ENCODE data around the gene GEMIN4.
A peak's percentile ranks its signal among the peaks of the same experiment; 100 is the strongest.
"Not testable (repeated sequence)": the region's sequence is repeated elsewhere in the genome, so short reads cannot be mapped to it uniquely, and the experiment has no call there.

GEMIN4 gene

DNA sequence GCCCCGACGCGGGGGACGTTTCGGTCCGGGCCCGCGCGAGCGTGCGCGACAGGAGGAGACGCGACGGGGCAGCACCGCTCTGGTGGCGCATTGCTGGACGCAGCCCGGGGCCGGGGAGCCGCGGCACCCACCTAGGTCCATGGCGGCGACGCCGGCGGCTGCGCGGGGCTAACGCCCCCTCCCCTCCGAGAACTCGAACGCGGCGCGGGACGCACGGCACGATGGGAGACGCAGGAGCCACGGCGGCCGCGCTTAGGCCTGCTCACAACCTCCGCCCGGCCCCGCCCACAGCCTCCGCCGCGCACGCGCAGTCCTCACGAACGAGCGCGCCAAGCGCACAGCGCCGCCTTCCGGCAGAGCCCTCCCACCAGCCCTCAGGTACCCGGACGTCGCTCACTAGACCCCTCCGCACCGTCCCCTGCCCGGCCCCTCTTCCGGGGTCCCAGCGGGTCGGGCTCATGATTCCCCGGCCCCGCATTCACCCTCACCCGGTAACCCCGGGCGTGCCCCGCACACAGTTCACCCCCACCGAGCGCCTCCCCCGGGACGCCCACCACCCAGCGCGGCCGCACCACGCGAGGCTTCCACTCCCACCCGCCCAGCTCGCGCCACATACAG, at the start of gene GEMIN4:
Gene GEMIN4, minus strand, starts transcription at position 263 of the 618 bp plus-strand sequence. Its CDS starts 122 bp downstream, at position 141.
- peak; percentile 96 for DNase-seq (ENCODE audit: low spot score)

DNA sequence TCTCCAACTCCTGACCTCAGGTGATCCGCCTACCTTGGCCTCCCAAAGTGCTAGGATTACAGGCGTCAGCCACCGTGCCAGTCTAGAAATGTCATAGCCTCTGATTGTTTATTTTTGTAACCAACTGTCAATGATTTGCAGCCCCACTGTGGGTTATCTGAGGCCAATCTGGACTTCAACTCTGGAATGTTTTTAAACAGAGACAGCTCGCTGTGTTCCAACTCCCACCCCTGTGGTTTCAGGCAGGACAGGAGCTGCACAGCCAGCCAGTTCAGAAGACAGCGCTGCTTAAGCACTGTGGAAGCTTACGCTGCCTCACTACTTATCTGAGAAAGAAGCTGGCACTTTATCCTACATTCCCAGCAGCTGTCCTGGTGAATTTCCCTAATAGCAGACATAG, 49.6 kb upstream of the GEMIN4 start:
- no peak for DNase-seq (ENCODE audit: low spot score)

DNA sequence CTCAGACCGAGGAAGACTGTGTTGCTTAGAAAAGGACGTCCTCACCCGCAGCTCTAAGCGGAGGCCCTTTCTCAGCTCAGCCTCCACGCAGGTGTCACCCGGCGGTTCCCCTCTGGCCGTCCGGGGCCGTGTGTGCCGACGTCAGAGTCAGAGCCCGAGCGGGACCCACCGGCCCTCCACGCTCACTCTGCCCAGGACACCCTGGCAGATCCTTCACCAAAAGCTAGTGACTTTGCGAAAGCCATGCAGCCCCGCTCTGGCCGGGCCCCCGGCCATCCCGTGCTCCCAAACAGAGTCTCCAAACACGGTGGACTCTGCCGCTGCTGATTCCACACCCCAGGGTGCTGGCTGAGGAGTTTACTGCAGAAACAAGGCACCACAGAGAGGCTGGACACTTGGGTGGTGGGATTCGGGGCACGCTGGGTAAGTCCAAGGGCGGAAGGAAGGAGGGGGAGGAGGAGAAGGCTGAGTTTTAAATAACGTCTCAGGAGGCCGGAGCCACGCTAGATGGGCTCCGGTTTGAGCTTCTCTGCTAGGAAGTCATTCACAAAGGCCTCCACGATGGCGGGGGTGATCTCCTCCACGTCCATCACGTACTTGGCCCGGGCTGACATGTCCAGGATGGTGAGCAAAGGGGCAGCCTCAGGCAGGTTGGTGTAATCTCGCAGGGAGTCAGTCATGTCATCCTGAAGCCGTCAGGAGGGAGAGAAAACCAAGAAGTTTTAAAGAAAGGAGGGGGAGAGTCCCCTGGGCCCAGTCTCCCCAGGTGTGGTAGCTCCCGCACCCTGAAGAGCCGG, 48.6 kb upstream of the GEMIN4 start:
- no peak for DNase-seq (ENCODE audit: low spot score)

DNA sequence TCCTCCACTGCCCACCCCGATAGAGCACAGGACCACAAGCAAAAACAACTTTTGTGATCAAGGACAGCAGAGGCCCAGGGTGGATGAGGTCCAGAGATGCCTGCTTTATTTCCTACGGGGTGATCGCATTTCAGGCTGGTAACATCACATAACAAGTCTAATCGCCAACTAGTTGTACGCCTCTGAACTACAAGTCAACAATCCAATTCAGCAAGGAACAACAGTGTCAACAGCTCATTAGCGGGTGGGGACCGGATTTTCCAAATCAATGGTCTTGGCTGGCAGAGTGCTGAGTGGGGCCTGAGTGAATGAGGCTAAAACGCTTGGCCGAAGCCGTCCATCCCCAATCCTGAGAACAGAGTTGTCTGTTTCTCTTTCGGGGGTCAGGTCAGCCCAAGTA, 47.2 kb upstream of the GEMIN4 start:
- DNase-seq (ENCODE audit: low spot score), result no peak

DNA sequence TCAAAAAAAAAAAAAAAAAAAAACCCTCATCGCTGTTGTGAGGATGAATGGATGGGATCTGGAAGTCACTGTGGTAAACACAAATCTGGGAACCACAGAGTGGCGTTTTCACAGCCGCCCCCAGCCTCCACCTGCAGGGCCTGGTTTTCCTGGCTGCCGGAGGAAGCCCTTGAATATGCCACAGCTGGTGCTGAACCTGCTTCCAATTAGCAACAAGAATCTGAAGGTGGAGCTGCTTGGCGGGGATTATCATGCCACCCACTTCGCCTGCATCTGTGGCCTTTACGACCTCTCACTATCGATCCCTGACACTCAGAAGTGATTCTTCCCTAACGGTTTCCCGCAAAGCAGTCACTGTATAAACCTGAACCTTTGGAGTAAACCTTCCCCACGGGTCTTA, 46.2 kb upstream of the GEMIN4 start:
- no peak for DNase-seq (ENCODE audit: low spot score)

DNA sequence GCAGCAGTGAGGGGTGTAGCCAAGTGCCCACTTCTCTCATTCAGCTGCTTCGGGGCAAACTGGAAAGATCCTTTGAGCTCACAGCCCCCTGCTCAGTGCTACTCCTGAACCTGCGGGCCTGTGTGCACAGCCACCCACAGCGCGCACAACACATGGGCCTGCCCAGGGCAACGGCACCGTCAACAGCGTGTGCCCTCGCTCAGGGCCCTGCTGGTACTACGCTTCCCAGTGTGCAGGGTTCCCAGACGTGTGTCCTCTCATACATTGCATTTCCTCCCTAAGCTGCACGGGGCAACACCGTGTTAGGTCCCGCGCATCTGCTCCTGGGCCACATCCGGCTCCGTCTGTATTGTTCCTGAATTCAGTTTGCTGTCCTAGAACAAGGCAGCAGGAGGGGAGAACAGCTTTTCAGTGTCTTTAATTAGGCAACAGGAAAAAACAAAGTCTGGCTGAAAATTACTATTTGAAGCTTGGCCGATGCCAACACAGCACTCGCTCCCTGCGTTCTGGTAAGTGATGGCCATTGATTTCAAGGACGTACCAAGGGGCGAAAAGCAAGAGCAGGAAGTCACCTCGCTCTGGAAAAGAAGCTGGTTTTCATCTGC, 45.3 kb upstream of the GEMIN4 start:
- no peak for DNase-seq (ENCODE audit: low spot score)

DNA sequence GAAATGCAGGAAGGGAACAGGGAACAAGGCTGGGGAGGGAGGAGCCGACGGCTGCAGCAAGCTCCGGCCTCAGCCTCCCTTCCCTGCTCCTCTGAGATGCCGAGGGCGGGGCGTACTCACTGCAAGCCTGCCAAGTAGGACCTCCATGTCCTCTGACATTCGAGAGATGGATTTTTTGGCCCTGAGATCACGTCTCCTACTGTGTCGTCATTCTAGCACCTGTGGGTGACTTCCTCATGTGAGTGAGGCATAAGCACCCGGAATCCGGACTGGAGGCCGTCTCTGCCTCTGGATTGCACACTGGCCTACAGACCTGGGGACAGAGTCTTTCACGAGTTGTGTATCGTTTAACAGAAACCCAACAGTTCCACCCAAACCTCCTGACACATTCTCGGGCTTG, 44.5 kb upstream of the GEMIN4 start:
- DNase-seq (ENCODE audit: low spot score), result no peak

DNA sequence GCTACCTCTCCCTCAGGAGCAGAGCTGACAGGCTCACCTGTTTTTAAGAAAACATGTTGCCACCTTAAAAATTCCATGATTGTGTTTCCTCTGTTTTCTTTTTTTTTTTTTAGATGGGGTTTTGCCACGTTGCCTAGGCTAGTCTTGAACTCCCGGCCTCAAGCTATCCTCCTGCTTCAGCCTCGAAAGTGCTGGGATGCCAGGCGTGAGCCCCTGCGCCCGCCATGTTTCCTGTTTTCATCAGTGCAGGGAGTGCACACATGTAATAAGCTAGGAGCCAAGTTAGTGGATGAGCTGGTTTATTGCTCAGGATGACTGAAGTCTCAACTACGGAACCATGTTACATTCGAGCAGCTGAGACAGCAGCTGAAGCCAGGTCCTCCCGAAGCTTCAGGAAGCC, 43.7 kb upstream of the GEMIN4 start:
- no peak for DNase-seq (ENCODE audit: low spot score)

DNA sequence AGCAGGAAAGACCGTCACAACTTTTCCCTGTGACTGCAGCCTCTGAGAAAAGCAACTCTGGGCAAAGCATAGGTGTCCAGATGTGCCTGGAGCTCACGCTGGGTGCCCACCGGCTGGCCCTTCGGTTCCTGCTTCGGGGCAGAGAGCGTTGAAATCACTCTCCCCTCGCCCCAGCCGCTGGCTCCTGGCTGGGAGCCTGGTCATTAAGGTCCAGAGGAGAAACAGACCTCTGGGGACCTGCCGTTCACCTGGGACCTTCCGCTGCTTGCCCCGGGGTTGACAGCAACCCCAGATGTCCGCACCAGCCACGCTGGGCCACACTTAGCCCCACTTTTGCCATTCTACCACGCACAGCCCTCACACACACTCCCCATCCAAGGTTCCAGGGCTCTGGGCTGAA, 43.2 kb upstream of the GEMIN4 start:
- no peak for DNase-seq (ENCODE audit: low spot score)

DNA sequence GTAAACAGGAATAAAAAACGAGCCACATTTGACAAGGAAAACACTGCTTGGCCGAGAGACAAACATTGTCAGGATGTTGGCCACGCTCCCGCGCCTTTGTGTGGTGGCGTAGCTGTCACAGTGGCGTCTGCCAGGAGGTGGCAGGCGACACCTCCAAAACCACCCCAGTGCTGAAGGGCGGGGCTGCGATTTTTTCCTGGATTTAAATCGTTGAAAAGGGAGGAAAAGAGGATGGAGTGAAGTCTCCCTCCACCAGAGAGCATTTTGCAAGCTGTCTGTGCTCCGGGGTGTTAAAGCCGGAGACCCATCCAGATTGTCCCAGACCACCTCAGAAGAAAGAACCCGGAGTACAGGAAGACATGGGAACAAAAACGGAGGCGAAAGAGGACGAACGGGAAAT, 42.8 kb upstream of the GEMIN4 start:
- DNase-seq (ENCODE audit: low spot score), result peak; percentile 66

DNA sequence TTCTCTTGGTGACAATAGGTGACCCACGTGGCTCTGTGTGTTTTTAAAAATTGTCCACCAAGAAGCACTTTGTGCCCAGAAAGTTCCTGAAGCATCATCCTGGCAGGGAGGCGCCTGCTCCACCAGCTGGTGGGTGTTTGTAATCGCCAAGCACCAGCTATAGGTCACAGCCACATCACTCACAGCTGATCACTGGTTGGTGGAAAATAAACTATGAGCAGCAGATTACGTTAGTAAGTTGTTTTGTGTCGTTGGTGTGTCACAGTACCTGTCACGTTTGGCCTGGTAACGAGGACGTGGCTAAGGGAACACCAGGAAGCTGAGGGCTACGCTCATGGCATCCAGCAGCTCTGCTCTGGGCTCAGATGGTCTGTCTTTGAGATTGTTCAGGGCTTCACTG, 40.2 kb upstream of the GEMIN4 start:
- no peak for DNase-seq (ENCODE audit: low spot score)

DNA sequence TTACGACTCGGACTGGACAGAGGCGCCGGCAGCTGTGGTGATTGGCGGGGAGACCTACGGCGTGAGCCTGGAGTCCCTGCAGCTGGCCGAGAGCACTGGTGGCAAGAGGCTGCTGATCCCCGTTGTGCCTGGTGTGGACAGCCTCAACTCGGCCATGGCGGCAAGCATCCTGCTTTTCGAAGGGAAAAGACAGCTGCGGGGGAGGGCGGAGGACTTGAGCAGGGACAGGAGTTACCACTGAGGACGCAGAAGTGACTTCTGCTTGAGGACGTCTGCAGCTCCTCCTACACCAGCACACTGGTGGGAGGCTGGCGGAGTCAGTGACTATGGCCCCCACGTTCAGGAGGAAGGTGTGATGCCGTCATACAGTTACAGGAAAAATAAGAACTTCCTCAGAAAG, 39.8 kb upstream of the GEMIN4 start:
- no peak for DNase-seq (ENCODE audit: low spot score)

DNA sequence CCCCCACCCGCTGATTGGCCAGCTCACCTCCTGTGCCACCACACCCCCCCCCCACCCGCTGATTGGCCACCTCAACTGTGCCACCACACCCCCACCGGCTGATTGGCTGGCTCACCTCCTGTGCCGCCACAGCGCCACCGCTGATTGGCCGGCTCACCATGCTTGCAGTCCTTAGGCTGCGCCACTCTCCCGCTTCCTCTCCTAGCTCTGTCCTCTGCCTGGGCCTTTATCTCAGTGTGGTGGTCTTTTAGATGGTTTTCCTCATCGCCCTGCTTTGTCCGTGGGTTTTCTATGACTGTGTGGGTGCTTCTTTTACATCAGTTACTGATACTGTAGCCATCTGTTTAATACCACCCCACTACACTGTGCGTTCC, 38.8 kb upstream of the GEMIN4 start:
- DNase-seq (ENCODE audit: low spot score), result not testable (repeated sequence)

DNA sequence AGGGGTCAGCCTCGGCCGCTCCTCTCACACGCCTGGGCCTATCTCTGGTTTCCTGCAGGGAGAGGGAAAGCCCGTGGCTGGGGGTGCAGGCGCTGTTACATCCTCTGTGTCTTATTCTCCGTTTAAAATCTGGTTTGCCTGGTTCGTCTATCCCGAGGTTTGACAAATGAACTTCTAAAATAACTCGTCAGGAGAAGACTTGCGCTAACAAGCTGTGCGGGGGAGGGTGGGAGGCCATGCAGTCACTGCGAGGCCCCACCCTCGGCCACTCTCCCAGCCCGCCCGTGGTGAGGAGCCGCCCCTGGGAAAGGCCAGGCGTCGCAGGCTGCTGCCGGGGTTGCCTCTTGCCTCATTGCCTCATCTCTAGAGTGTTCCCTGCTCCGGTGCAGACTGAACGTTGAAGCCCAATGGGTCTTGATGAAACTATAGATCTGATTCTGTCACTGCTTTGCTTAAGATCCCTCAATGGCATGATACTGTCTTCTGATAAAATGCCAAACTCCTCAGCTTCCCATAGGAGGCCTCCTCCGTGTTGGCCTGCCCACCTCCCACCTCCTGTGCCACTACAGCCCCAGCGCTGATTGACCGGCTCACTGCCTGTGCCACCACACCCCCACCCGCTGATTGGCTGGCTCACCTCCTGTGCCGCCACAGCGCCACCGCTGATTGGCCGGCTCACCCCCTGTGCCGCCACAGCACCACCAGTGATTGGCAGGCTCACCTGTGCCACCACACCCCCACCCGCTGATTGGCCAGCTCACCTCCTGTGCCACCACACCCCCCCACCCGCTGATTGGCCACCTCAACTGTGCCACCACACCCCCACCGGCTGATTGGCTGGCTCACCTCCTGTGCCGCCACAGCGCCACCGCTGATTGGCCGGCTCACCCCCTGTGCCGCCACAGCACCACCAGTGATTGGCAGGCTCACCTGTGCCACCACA, 38.1 kb upstream of the GEMIN4 start:
- DNase-seq (ENCODE audit: low spot score), result not testable (repeated sequence)

DNA sequence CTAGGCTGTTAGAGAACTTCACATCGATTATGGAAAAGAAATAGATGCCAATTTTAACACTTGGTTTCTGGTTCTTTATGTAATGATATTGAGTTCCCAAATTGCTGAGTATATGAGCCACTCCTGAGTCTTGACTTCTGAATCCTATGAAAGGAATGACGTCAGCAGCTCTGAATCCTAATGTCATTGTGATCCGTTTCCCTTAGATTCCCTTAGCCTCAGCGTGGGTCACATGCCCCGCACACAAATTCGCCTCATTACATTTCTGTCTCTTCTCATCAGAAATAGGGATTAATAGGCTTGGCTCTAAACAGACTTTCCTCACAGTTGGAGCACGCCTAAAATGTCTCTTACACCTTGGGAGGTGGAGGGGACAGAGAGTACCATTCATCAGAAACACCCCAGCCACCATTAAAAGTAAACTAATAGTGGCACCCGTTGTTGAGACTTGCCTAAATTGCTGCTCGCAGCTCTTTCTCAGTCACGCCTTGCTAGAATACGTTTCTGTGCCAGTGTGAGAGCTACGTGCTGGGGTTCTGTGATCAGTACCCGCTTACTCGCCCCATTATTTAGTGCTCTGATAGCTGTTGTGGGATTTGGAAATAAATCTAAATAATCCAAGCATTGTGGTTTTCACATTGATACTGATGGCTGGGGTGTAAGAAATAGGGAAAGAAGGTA, 37.2 kb upstream of the GEMIN4 start:
- DNase-seq (ENCODE audit: low spot score), result no peak

DNA sequence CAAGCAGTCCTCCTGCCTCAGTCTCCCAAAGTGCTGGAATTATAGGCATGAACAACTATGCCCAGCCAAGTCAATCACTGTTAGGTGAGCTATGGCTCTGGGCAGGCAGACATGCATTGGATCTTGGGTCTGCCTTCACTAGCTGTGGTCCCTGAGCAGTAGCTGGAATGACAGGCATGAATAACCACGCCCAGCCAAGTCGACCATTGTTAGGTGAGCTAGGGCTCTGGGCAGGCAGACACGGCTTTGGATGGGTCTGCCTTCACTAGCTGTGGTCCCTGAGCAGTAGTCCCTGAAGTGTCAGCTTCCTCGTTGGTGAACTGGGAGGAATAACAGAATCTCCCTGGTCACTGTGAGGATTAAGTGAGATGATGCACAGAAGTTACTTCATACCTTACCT, 36.5 kb upstream of the GEMIN4 start:
- no peak for DNase-seq (ENCODE audit: low spot score)

DNA sequence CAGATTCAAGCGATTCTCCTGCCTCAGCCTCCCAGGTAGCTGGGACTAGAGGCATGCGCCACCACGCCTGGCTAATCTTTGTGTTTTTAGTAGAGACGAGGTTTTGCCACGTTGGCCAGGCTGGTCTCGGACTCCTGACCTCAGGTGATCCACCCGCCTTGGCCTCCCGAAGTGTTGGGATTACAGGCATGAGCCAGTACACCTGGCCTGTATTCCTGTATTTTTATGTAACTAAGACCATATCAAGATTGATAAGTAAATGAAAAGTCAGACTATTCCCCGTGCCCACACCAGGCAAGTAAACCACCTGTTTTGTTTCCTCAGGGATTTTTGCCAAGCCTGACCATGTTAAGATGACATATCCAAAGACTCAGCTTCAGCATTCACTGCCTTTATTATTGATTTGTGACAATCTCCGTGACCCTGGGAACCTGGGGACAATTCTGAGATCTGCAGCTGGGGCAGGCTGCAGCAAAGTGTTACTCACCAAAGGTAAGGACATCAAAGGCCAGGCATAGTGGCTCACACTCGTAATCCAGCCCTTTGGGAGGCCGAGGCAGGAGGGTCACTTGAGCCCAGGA, 35.7 kb upstream of the GEMIN4 start:
- no peak for DNase-seq (ENCODE audit: low spot score)

DNA sequence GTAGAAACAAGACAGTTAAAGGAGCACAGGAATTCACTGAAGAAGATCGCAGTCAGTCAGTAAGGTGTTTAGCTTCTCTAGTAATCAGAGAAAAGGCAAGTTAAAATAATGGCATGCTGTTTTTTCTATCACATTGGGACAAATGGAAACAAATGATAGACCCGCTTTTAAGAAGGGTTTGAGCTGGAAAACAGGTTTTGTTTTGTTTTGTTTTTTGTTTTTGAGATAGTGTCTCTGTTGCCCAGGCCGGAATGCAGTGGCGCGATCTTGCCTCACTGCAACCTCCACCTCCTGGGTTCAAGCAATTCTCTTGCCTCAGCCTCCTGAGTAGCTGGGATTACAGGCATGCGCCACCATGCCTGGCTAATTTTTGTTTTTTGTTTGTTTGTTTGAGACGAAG, 33.8 kb upstream of the GEMIN4 start:
- not testable (repeated sequence) for DNase-seq (ENCODE audit: low spot score)

DNA sequence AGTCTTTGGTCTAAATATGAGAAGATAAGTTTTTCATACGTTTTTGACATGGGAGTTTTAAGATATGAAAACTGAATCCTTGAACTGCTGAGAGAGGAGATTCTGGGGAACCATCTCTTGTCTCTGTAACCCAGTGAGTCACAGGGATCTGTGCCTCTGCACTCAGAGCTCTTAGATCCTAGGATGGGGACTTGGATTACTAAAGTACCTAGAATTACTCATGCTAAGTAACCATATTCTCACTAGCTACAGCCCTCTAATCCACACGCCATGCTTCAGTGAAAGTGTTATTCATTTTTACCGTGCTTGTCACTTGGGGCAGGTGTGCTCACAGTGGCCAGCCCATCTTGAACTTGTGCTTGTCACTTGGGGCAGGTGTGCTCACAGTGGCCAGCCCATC, 32.1 kb upstream of the GEMIN4 start:
- no peak for DNase-seq (ENCODE audit: low spot score)

DNA sequence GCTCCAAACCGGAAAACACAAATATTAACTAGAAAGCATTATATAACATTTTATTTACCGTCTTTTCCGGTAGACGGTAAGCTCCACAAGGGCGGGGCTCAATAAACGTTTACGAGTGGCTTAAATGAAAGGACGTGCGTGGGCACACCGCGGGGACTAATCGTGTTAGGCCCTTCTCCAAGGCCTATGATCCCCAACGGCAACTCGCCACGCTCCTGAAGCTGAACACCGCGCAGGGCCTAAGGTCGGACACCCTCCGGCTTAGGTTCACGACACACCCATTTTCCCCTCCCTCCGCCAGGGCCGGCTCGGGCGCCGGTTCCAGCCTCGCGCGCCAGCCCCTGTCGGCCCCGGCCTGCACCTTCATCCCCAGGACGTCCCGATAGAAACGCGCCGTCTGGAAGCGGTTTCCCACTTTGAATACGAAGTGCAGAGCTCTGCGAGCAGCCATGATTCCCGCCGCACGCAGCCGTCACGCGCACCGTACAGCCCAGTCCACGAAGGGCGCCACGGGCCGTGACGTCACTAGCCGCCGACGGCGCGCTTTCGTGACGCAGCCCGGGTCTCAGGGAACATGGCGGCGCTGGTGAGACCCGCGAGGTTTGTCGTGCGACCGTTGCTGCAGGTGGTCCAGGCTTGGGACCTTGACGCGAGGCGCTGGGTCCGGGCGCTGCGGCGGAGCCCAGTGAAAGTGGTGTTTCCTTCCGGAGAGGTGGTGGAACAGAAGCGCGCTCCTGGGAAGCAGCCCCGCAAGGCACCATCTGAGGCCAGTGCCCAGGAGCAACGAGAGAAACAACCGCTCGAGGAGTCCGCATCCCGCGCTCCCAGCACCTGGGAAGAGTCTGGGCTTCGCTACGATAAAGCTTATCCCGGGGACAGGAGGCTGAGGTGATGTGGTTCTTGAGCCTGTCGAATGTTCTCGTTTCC, 30.0 kb upstream of the GEMIN4 start, which contains the start of the genes GLOD4 and MRM3:
Gene GLOD4, minus strand, starts transcription at position 476 of the 927 bp plus-strand sequence. Its CDS starts 25 bp downstream, at position 451.
Gene MRM3, plus strand, starts transcription at position 549 of the 927 bp plus-strand sequence. Its CDS starts 26 bp downstream, at position 575.
- peak; percentile 95 for DNase-seq (ENCODE audit: low spot score)
